Kidney (tissue), 14 donors: ENCODE measurements around the gene COX8C. TPM values are rescaled to one million over a fixed set of nuclear protein-coding genes. Genes with fewer than 3 reads are reported as not detected.

Source experiments
- DNase-seq, 5 donors: peaks; one replicate each; pipeline ENCODE4 v3.0.0-alpha.2; 2013 to 2020
- FAIRE-seq: peaks from 2 replicates; lab custom pipeline; 2012; peaks lifted over from hg19 to GRCh38; lab: Jason Lieb, UNC
- H3K27ac ChIP-seq, 2 donors: one replicate each; pipeline ENCODE4 v1.7.0; 2013; ENCODE audit warnings: low read depth in 2 of 2, low read length in 2 of 2, inconsistent platforms in 1 of 2
- H3K27me3 ChIP-seq: one replicate; pipeline ENCODE4 v1.7.1; 2013; ENCODE audit warnings: low read length, inconsistent platforms; ENCODE audit not compliant: control insufficient read depth, insufficient read depth
- H3K36me3 ChIP-seq, 3 donors: one replicate each; pipeline versions ENCODE4 v1.7.0 to v1.7.1; 2013; ENCODE audit warnings: low read length in 3 of 3, control low read depth in 1 of 3, inconsistent platforms in 1 of 3; ENCODE audit not compliant: insufficient read depth in 3 of 3, control insufficient read depth in 2 of 3
- H3K4me1 ChIP-seq, 3 donors: one replicate each; pipeline versions ENCODE4 v1.7.0 to v1.7.1; 2013; ENCODE audit warnings: low read length in 3 of 3, inconsistent platforms in 1 of 3, low read depth in 1 of 3; ENCODE audit not compliant: control insufficient read depth in 2 of 3, insufficient read depth in 2 of 3
- H3K4me3 ChIP-seq, 3 donors: one replicate each; pipeline versions ENCODE4 v1.7.0 to v1.8.1; 2013; ENCODE audit warnings: low read length in 3 of 3, control low read depth in 1 of 3, inconsistent platforms in 1 of 3
- H3K9ac ChIP-seq, 3 donors: one replicate each; pipeline versions ENCODE4 v1.7.0 to v1.7.1; 2013; ENCODE audit warnings: low read length in 3 of 3, control low read depth in 1 of 3, inconsistent platforms in 1 of 3
- H3K9me3 ChIP-seq, 3 donors: one replicate each; pipeline versions ENCODE4 v1.7.0 to v1.7.1; 2013; ENCODE audit warnings: low read length in 3 of 3, control low read depth in 1 of 3, inconsistent platforms in 1 of 3; ENCODE audit not compliant: control insufficient read depth in 2 of 3, insufficient read depth in 1 of 3
- CTCF ChIP-seq: IDR thresholded peaks from 3 replicates; pipeline ENCODE4 v1.5.1; 2012; ENCODE audit warnings: mild to moderate bottlenecking, moderate library complexity, borderline replicate concordance; ENCODE audit not compliant: insufficient read depth; ENCODE audit errors: extremely low read depth
- intact Hi-C: fragments of 100-400 bp; cut with DNase I; formaldehyde crosslinking; loops from one replicate; pipeline ENCODE4 v1.11.1; 2022
- polyA plus RNA-seq: library from polyadenylated mRNA; stranded (reverse); fragments of 350-450 nt; fragmentation: Illumina TruSeq; extraction: RNeasy Lipid Tissue Mini Kit (QIAGEN cat#74804); gene quantifications from one replicate; pipeline ENCODE4 v1.2.3, GENCODE V29; 2014; ENCODE audit warnings: low read depth, low replicate concordance; ENCODE audit not compliant: insufficient read depth
- total RNA-seq: library from RNA; stranded (reverse); fragmentation: NEBNext Ultra II Directional; extraction: Animal tissue kit (Norgen Biotek cat#: 25700); gene quantifications from one replicate; pipeline ENCODE4 v1.2.1, GENCODE V29; 2021
- donor health status: control.
- donor health status: control.
- donor health status: control.
- donor health status: control.
- donor health status: control.
- donor health status: DM: yes; HTN: yes; CAD: no.
- donor health status: Normal renal cell carcinoma (clear cell type).

The COX8C gene
- total and polyA plus RNA-seq, 2 donors from 2014 or later, result not detected

GRCh38 chr14:93317875-93318807 is 28.8 kb upstream of the COX8C start:
- no peak for FAIRE-seq
- peaks cover 0 to 2% (median 0%) of the 10 kb centered on the region in 3 donors for H3K36me3 ChIP-seq
- H3K4me1 ChIP-seq, result peaks cover 3 to 12% (median 7%) of the 10 kb centered on the region in 3 donors
- no peak for DNase-seq
- intact Hi-C loops, result no loop called here
- no peaks in the 10 kb centered on the region for H3K27me3 ChIP-seq
- H3K9ac ChIP-seq, result peak overlapping the region in 1 of 3 donors; percentile 4
- no peak for TF ChIP-seq CTCF
- no peaks in the 10 kb centered on the region for H3K9me3 ChIP-seq
- peak overlapping the region in 1 of 3 donors; percentile 10 for H3K4me3 ChIP-seq
- peak overlapping the region; percentile 23 to 51 for H3K27ac ChIP-seq

- FAIRE-seq (peak; percentile 46), DNase-seq (peak in 3 of 5 donors; percentile 49 to 74 (median 66))
- Histone ChIP-seq H3K9ac (peak overlapping the region in 1 of 3 donors; percentile 4), H3K27ac (peak overlapping the region in 1 of 2 donors; percentile 8), H3K4me1 (peaks cover 3 to 12% (median 6%) of the 10 kb centered on the region in 3 donors), H3K4me3 (peak overlapping the region in 1 of 3 donors; percentile 10), H3K27me3 (no peaks in the 10 kb centered on the region), H3K9me3 (no peaks in the 10 kb centered on the region), H3K36me3 (peaks cover 0 to 2% (median 0%) of the 10 kb centered on the region in 3 donors)
- intact Hi-C loops, result no loop called here
- TF ChIP-seq CTCF, result no peak
These were observed 28.1 kb upstream of the COX8C start for GRCh38 chr14:93318927-93319326.

- intact Hi-C loops, result no loop called here
- peak overlapping the region in 1 of 2 donors; percentile 8 for H3K27ac ChIP-seq
- no peak for TF ChIP-seq CTCF
- FAIRE-seq (no peak), DNase-seq (no peak)
- H3K4me1 ChIP-seq, result peaks cover 3 to 12% (median 6%) of the 10 kb centered on the region in 3 donors
- H3K9ac ChIP-seq, result no peak overlapping the region
- H3K27me3 ChIP-seq, result no peaks in the 10 kb centered on the region
- no peaks in the 10 kb centered on the region for H3K9me3 ChIP-seq
- H3K4me3 ChIP-seq, result no peak overlapping the region
- peaks cover 0 to 2% (median 0%) of the 10 kb centered on the region in 3 donors for H3K36me3 ChIP-seq
These were observed 27.5 kb upstream of the COX8C start for GRCh38 chr14:93319494-93319893.
